ENCODE measurements around the gene ARHGAP5. TPM values are rescaled to one million over a fixed set of nuclear protein-coding genes. Genes with fewer than 3 reads are reported as not detected.

Gene ARHGAP5
- total and polyA plus RNA-seq, 7 donors: 12.8 to 81.8 (median 56.9) TPM

GRCh38 chr14:32049361-32050088, 27.6 kb upstream of the ARHGAP5 start:
- no peak for TF ChIP-seq CTCF (IDR thresholded peaks at IDR 0.05)
- intact Hi-C loops (cut with DNase I): no loop called here
- no peak for ATAC-seq
- Histone ChIP-seq H3K27me3 (ENCODE audit: insufficient read depth in 3 of 3, low read length in 2 of 3) (no peaks in the 10 kb centered on the region), H3K9me3 (no peaks in the 10 kb centered on the region), H3K36me3 (ENCODE audit: insufficient read depth in 1 of 2, low read depth in 1 of 2) (no peaks in the 10 kb centered on the region), H3K27ac (no peak overlapping the region), H3K4me1 (no peaks in the 10 kb centered on the region), H3K4me3 (no peak overlapping the region)
- WGBS, 3 donors: 74 to 89% (median 77%) methylated on average over 4 of the region's 4 CpGs
- no peak for DNase-seq

DNA sequence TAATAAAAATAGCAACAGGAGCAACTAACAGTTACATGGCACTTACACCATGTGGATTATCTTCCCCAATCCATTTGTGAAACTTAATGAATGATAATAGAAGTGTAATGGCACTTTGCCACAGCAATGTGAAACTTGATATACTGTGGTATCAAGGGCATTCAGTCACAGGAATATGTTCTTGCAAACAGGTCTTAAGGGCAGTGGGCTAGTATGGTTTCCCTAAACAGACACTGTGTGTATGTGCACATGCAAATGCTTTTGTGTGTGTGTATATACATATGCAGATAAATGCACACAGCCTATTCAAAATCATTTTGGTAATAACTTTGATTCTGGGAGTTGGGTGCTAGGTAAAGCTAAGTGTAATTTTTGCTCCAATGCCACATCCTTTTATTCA, 26.2 kb upstream of the ARHGAP5 start:
- no peaks in the 10 kb centered on the region for H3K4me1 ChIP-seq
- intact Hi-C loops (cut with DNase I): no loop called here

DNA sequence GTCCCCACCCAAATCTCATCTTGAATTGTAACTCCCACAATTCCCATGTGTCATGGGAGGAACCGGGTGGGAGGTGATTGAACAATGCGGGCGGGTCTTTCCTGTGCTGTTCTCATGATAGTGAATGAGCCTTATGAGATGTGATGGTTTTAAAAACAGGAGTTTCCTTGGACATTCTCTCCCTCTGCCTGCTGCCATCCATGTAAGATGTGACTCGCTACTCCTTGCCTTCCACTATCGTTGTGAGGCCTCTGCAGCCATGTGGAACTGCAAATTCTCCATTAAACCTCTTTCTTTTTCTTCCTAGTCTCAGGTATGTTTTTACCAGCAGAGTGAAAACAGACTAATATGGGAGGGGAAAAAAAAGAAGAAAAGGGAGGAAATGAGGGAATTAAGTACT, 22.6 kb upstream of the ARHGAP5 start:
- TF ChIP-seq CTCF (IDR thresholded peaks at IDR 0.05): no peak

More for the DNA sequence above, 26.2 kb upstream of the ARHGAP5 start:
- DNase-seq: no peak
- Histone ChIP-seq H3K4me3 (no peak overlapping the region), H3K27ac (no peak overlapping the region), H3K27me3 (ENCODE audit: insufficient read depth in 3 of 3, low read length in 2 of 3) (no peaks in the 10 kb centered on the region), H3K9me3 (no peaks in the 10 kb centered on the region), H3K36me3 (ENCODE audit: insufficient read depth in 1 of 2, low read depth in 1 of 2) (no peaks in the 10 kb centered on the region)
- no peak for TF ChIP-seq CTCF (IDR thresholded peaks at IDR 0.05)
- no peak for ATAC-seq

GRCh38 chr14:32055175-32055574, 21.9 kb upstream of the ARHGAP5 start:
- DNase-seq (no peak), ATAC-seq (no peak)
- 48 to 73% (median 50%) methylated on average over 2 of the region's 2 CpGs for WGBS, 3 donors
- H3K4me1 ChIP-seq: no peaks in the 10 kb centered on the region
- H3K36me3 ChIP-seq (ENCODE audit: insufficient read depth in 1 of 2, low read depth in 1 of 2): no peaks in the 10 kb centered on the region
- H3K9me3 ChIP-seq: no peaks in the 10 kb centered on the region
- H3K4me3 ChIP-seq: no peak overlapping the region
- intact Hi-C loops (cut with DNase I): no loop called here
- no peak overlapping the region for H3K27ac ChIP-seq
- no peaks in the 10 kb centered on the region for H3K27me3 ChIP-seq (ENCODE audit: insufficient read depth in 3 of 3, low read length in 2 of 3)
- TF ChIP-seq CTCF (IDR thresholded peaks at IDR 0.05): no peak

More for the DNA sequence above, 22.6 kb upstream of the ARHGAP5 start:
- Histone ChIP-seq H3K36me3 (ENCODE audit: insufficient read depth in 1 of 2, low read depth in 1 of 2) (no peaks in the 10 kb centered on the region), H3K4me3 (no peak overlapping the region), H3K9me3 (no peaks in the 10 kb centered on the region), H3K4me1 (no peaks in the 10 kb centered on the region), H3K27me3 (ENCODE audit: insufficient read depth in 3 of 3, low read length in 2 of 3) (no peaks in the 10 kb centered on the region), H3K27ac (no peak overlapping the region)
- no peak for ATAC-seq
- 90 to 92% (median 92%) methylated on average over 5 of the region's 5 CpGs for WGBS, 3 donors
- intact Hi-C loops (cut with DNase I): no loop called here
- DNase-seq: no peak

DNA sequence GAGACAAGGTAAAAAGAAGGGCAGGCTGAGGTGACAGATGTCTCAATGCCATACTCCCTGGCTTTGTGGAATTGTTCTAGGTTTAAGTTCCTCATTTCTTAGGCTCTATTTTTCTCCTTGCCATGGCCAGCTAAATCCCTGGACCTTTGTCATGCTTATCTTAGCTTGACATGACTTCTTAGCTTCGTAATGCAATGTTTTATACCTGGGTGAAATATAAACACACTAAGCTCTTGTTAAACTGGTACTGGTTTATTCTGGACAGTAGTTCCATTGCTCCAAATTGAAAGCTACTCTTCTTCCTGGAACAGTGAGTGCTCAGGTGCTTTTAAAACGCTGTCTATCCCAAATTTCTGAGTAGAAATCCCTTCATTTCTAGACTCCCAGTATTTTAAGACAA, 17.4 kb upstream of the ARHGAP5 start:
- no peaks in the 10 kb centered on the region for H3K27me3 ChIP-seq (ENCODE audit: insufficient read depth in 3 of 3, low read length in 2 of 3)
- TF ChIP-seq CTCF (IDR thresholded peaks at IDR 0.05): no peak

More for the DNA sequence above, 17.4 kb upstream of the ARHGAP5 start:
- H3K36me3 ChIP-seq (ENCODE audit: insufficient read depth in 1 of 2, low read depth in 1 of 2): no peaks in the 10 kb centered on the region
- ATAC-seq (no peak), DNase-seq (no peak)
- H3K9me3 ChIP-seq: no peaks in the 10 kb centered on the region
- no peak overlapping the region for H3K4me3 ChIP-seq
- 53 to 79% (median 53%) methylated on average over 2 of the region's 2 CpGs for WGBS, 3 donors
- no peak overlapping the region for H3K27ac ChIP-seq
- intact Hi-C loops (cut with DNase I): no loop called here
- no peaks in the 10 kb centered on the region for H3K4me1 ChIP-seq
